ENCODE data around the gene LYZL4. TPM values are rescaled to one million over a fixed set of nuclear protein-coding genes. Genes with fewer than 3 reads are reported as not detected.

Gene LYZL4, protein sequence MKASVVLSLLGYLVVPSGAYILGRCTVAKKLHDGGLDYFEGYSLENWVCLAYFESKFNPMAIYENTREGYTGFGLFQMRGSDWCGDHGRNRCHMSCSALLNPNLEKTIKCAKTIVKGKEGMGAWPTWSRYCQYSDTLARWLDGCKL
- not detected for total RNA-seq

- no peaks in the 10 kb centered on the region for H3K36me3 Mint-ChIP-seq (ENCODE audit: insufficient read depth)
- no peaks in the 10 kb centered on the region for H3K4me1 Mint-ChIP-seq (ENCODE audit: low read depth)
- H3K9me3 Mint-ChIP-seq = no peaks in the 10 kb centered on the region
- DNase-seq (no peak), ATAC-seq (no peak)
- H3K27me3 Mint-ChIP-seq (ENCODE audit: low read depth) = peaks cover 6% of the 10 kb centered on the region
- no peak within 1 kb of the TSS for H3K4me3 Mint-ChIP-seq
Observed at GRCh38 chr3:42410370-42411131, at the start of gene LYZL4. LYZL4 (minus strand) TSS chr3:42410610; CDS start chr3:42407251, 3,359 bp downstream.

GRCh38 chr3:42459151-42459550 is 48.7 kb upstream of the LYZL4 start:
- Mint-ChIP-seq H3K4me3 (no peak overlapping the region), H3K36me3 (ENCODE audit: insufficient read depth) (no peaks in the 10 kb centered on the region), H3K27me3 (ENCODE audit: low read depth) (peaks cover 9% of the 10 kb centered on the region), H3K9me3 (no peaks in the 10 kb centered on the region), H3K4me1 (ENCODE audit: low read depth) (no peaks in the 10 kb centered on the region)
- no peak for ATAC-seq
- DNase-seq = no peak

DNA sequence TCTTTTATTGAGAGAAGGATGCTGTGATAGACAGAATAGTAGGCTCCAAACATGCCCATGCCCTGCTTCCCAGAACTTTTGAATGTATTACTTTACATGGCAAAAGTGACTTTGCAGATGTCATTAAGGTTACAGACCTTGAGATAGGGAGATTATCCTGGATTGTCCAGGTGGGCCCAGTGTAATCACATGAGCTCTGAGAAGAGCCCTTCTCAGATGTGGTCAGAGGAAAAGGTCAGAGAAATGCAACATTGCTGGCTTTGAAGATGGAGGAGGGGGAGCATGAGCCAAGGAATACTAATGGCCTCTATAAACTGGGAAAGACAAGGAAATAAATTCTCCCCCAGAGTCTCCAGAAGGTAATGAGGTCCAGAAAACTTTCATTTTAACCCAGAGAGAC is 45.8 kb upstream of the LYZL4 start:
- H3K36me3 Mint-ChIP-seq (ENCODE audit: insufficient read depth) = no peaks in the 10 kb centered on the region
- no peaks in the 10 kb centered on the region for H3K4me1 Mint-ChIP-seq (ENCODE audit: low read depth)
- H3K4me3 Mint-ChIP-seq = no peak overlapping the region
- no peak for ATAC-seq
- DNase-seq = no peak
- H3K27me3 Mint-ChIP-seq (ENCODE audit: low read depth) = peaks cover 9% of the 10 kb centered on the region
- H3K9me3 Mint-ChIP-seq = peaks cover 5% of the 10 kb centered on the region

DNA sequence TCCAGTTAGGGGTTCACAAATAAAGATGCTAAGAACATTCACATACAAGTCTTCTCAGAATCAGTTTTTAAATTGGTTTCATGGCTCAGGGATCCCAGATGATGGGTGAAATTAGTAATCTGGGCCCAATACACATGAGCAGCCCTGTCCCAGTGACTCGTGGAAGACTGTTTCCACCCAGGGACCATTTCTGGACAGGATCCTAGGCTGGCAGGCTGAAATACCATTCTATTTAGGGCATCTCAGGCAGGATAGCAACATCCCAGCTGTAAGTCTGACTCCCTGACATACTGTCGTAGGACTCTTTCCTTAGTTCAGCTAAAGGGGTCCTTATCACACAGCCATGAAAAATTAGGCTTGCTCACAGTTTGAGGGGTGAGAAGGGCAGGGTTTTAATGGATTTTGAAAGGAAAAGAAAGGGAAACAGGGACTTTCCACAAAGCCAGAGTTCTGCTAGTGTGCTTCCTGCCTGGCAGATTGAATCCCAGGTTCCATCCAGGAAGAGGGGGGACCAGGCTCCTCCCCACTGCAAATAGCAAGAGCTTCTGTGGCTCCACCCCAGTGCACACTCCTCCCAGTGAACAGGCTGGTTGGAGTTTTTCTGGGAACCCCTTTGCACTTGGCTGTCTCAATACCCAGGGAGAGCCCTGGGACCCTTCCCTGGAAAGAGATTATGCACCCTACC is 41.3 kb upstream of the LYZL4 start:
- Mint-ChIP-seq H3K4me1 (ENCODE audit: low read depth) (no peaks in the 10 kb centered on the region), H3K36me3 (ENCODE audit: insufficient read depth) (no peaks in the 10 kb centered on the region), H3K9me3 (peaks cover 5% of the 10 kb centered on the region), H3K27me3 (ENCODE audit: low read depth) (peaks cover 6% of the 10 kb centered on the region), H3K4me3 (no peak overlapping the region)
- ATAC-seq (no peak), DNase-seq (no peak)

DNA sequence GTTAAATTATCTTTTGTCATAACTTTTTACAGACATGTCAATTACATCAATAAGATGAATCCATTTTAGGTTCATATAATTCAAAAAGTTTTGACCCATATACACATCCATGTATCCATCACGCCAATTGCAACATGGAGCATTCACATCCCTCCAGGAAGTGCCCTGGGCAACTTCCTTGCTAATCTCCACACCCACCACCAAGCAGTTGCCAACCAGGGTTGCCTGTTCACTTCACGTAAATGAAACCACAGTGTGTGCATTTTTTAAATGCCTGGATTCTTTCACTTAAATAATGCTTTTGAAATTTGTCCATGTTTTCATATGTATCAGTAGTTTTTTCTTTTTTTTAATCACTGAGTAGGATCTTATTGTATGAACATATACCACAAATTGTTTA is 40.7 kb upstream of the LYZL4 start:
- no peak for ATAC-seq
- Mint-ChIP-seq H3K36me3 (ENCODE audit: insufficient read depth) (no peaks in the 10 kb centered on the region), H3K4me3 (no peak overlapping the region), H3K9me3 (peaks cover 5% of the 10 kb centered on the region), H3K4me1 (ENCODE audit: low read depth) (no peaks in the 10 kb centered on the region), H3K27me3 (ENCODE audit: low read depth) (peaks cover 2% of the 10 kb centered on the region)
- DNase-seq = no peak

DNA sequence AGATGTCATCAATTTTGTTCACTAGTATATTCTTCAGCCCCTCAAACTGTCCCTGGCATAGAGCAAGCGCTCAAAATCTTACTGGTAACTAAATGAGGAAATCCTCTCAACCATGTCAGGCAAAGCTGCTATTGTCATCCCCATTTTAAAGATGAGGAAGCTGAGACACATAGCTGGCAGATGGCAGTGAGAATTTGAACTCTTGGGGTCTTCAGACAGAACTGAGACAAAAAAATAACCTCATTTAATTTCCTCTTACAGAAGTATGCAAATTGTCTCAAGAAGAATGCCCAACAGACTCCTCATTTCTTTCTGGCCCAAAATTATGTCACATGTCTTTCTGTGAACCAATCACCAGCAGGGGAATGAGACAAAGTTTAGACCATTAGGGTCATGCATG is 40.2 kb upstream of the LYZL4 start:
- DNase-seq (no peak), ATAC-seq (no peak)
- H3K4me1 Mint-ChIP-seq (ENCODE audit: low read depth) = no peaks in the 10 kb centered on the region
- H3K36me3 Mint-ChIP-seq (ENCODE audit: insufficient read depth) = no peaks in the 10 kb centered on the region
- no peak overlapping the region for H3K4me3 Mint-ChIP-seq
- peaks cover 2% of the 10 kb centered on the region for H3K27me3 Mint-ChIP-seq (ENCODE audit: low read depth)
- peaks cover 5% of the 10 kb centered on the region for H3K9me3 Mint-ChIP-seq

- Mint-ChIP-seq H3K4me3 (no peak overlapping the region), H3K36me3 (ENCODE audit: insufficient read depth) (no peaks in the 10 kb centered on the region), H3K27me3 (ENCODE audit: low read depth) (peaks cover 2% of the 10 kb centered on the region), H3K9me3 (no peaks in the 10 kb centered on the region), H3K4me1 (ENCODE audit: low read depth) (no peaks in the 10 kb centered on the region)
- DNase-seq = no peak
- ATAC-seq = no peak
Observed at GRCh38 chr3:42447481-42447880, 37.1 kb upstream of the LYZL4 start.

GRCh38 chr3:42446111-42447050 is 36.0 kb upstream of the LYZL4 start:
- H3K36me3 Mint-ChIP-seq (ENCODE audit: insufficient read depth) = no peaks in the 10 kb centered on the region
- no peaks in the 10 kb centered on the region for H3K9me3 Mint-ChIP-seq
- H3K27me3 Mint-ChIP-seq (ENCODE audit: low read depth) = peaks cover 4% of the 10 kb centered on the region
- no peak overlapping the region for H3K4me3 Mint-ChIP-seq
- DNase-seq = no peak
- no peak for ATAC-seq
- H3K4me1 Mint-ChIP-seq (ENCODE audit: low read depth) = no peaks in the 10 kb centered on the region

DNA sequence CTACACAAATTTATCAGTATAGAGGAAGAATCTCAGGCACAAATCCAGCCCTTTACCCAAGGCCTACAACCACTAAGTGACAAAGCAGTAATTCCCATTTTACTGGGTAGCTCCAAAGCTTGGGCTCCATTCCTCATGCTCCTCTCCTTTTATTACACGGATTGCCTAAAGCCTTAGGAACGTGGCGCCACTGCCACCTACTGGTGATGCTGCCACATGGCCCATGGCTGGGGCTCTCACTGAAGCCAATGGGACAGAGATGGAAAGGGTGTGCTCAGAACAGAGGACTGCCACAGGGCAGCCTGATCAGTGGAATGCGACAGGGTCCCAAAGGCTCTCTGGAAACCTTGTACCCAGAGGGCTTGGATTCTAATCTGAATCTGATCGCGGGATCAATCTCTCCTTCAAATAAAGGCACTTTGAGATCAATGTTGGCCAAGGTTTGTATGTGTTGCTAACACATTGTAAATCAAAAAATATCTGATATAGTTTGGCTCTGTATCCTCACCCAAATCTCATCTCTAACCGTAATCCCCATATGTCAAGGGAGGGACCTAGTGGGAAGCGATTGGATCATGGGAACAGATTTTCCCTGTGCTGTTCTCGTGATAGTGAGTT is 33.5 kb upstream of the LYZL4 start:
- DNase-seq (peak; percentile 80), ATAC-seq (peak; percentile 94 to 95)
- H3K27me3 Mint-ChIP-seq (ENCODE audit: low read depth) = peaks cover 3% of the 10 kb centered on the region
- no peaks in the 10 kb centered on the region for H3K9me3 Mint-ChIP-seq
- no peaks in the 10 kb centered on the region for H3K36me3 Mint-ChIP-seq (ENCODE audit: insufficient read depth)
- H3K4me1 Mint-ChIP-seq (ENCODE audit: low read depth) = no peaks in the 10 kb centered on the region
- no peak overlapping the region for H3K4me3 Mint-ChIP-seq

DNA sequence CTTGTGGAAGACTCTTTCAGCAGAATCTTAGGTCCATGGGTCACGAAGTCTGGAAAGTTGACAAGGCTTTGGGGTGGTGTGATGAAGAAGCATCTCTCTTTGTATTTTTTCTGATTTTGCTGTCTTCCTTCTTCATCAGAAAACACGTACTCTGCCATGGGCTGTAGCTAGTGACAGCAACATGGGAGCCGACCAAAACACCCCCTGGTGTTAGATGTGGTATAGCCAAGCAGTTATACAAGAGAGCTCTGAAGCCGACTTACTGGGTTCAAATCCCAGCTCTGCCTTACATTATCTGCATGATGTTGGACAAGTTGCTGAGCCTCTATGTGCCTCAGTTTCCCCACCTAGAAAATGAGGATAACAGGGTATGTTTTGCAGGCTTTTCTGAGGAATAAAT is 32.9 kb upstream of the LYZL4 start:
- Mint-ChIP-seq H3K36me3 (ENCODE audit: insufficient read depth) (no peaks in the 10 kb centered on the region), H3K4me3 (no peak overlapping the region), H3K9me3 (no peaks in the 10 kb centered on the region), H3K4me1 (ENCODE audit: low read depth) (no peaks in the 10 kb centered on the region), H3K27me3 (ENCODE audit: low read depth) (peaks cover 3% of the 10 kb centered on the region)
- DNase-seq = no peak
- no peak for ATAC-seq

DNA sequence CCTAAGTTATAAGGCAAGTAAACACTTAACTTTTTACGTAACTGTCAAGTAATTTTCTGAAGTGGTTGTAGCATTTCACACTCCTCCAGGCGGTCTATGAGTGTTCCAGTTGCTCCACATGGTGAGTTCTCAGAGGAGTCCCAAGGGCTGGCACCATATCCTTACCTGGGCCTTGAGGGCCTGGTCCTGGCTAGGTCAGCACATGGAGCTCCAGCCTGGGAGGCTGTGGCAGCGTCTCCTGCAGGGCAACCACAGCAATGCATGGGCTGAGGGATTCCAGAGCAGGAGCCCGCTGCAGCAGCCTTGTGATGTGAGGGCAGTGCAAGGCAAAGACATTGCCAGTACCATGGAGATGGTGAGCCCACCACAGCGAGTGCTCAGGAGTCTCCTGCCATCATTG is 32.2 kb upstream of the LYZL4 start:
- DNase-seq (no peak), ATAC-seq (no peak)

DNA sequence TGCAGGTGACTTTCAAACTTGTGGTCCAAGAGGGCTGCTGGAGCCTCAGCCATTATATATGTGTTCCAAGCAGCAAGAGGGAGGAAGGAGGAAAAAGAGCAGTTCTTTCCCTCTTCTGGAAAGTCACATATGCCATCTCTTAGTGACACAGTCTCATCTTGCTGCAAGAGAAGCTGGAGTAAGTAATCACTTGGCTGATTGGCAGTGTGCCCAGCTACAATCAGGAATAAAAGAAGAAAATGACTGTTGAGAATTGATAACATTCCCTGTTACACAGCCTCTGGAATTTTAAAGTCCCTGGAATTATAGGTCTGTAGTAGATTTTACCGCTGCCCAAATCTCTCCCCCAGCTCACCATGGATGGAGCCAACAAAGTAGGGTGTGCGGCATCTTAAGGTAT is 31.4 kb upstream of the LYZL4 start:
- ATAC-seq (no peak), DNase-seq (no peak)
- Mint-ChIP-seq H3K4me1 (ENCODE audit: low read depth) (no peaks in the 10 kb centered on the region), H3K9me3 (no peaks in the 10 kb centered on the region), H3K27me3 (ENCODE audit: low read depth) (peaks cover 3% of the 10 kb centered on the region), H3K4me3 (no peak overlapping the region), H3K36me3 (ENCODE audit: insufficient read depth) (no peaks in the 10 kb centered on the region)

More for the DNA sequence above, 32.2 kb upstream of the LYZL4 start:
- Mint-ChIP-seq H3K27me3 (ENCODE audit: low read depth) (peaks cover 3% of the 10 kb centered on the region), H3K9me3 (no peaks in the 10 kb centered on the region), H3K4me3 (no peak overlapping the region), H3K36me3 (ENCODE audit: insufficient read depth) (no peaks in the 10 kb centered on the region), H3K4me1 (ENCODE audit: low read depth) (no peaks in the 10 kb centered on the region)

DNA sequence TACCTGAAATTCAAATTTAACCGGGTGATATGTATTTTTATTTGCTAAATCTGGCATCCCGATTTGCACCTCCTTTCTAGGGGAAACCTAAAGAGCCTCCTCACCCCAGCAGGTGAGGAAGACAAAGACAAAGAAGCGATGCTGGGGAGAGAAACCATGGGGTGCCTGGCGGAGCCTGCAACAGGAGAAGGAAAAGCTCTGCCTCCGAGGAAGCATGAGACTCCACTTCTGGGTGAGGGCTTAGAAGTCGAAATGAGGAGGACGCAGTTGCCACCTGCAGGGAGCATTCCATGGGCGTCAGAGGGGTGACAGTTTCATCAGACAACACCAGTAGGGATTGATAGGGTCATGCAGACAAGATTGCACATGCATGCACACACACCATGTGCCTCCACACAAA is 30.5 kb upstream of the LYZL4 start:
- H3K36me3 Mint-ChIP-seq (ENCODE audit: insufficient read depth) = no peaks in the 10 kb centered on the region
- H3K4me1 Mint-ChIP-seq (ENCODE audit: low read depth) = no peaks in the 10 kb centered on the region
- DNase-seq = no peak
- ATAC-seq = no peak
- peaks cover 3% of the 10 kb centered on the region for H3K27me3 Mint-ChIP-seq (ENCODE audit: low read depth)
- no peaks in the 10 kb centered on the region for H3K9me3 Mint-ChIP-seq
- no peak overlapping the region for H3K4me3 Mint-ChIP-seq

Measured in activated T-cell treated with anti-CD3 and anti-CD28 coated beads, Interleukin-2, amount 50 U/mL, for 4 hours (primary cell).